ENCODE results near the gene CDH7.

DNA sequence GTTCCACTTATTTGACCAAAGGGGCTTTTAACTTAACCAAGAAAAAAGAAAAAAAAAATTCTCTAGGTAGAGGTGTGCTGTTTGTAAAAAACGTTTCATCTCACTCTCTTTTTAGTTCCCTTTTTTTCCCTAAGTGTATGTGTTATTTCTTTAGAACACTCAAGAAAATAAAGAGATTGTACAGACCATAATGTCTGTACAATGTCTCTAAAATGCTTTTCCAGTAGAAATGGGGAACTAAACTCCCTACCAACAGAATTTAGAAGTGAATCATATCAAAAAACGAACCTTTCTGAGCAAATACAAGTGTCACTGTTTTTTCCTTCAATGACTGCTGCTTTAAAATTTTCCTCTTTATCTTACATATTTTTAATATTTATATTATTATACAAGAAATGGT is 72.0 kb downstream of the CDH7 start:
- no peak for TF ChIP-seq CTCF (IDR thresholded peaks at IDR 0.05)
- TF ChIP-seq POLR2A (IDR thresholded peaks at IDR 0.05): no peak

All from Peyer's patch (tissue), 4 donors.